Liver (tissue), 9 donors: ENCODE data around the gene IL11. TPM values are rescaled to one million over a fixed set of nuclear protein-coding genes. Genes with fewer than 3 reads are reported as not detected.

Source experiments
- DNase-seq: peaks from one replicate; pipeline ENCODE4 v3.0.0-alpha.2; 2017; ENCODE audit warnings: low spot score
- H3K27ac ChIP-seq, 2 donors: one replicate each; pipeline ENCODE4 v1.7.0; 2013; ENCODE audit warnings: inconsistent platforms in 2 of 2, low read length in 2 of 2, control low read depth in 1 of 2, low read depth in 1 of 2, mild to moderate bottlenecking in 1 of 2
- H3K27me3 ChIP-seq, 4 donors: one replicate each; pipeline versions ENCODE4 v1.6.1 to v1.7.0; 2013; ENCODE audit warnings: low read length in 3 of 4, inconsistent platforms in 1 of 4, mild to moderate bottlenecking in 1 of 4, moderate library complexity in 1 of 4; ENCODE audit not compliant: control insufficient read depth in 4 of 4, insufficient read depth in 4 of 4
- H3K36me3 ChIP-seq, 4 donors: one replicate each; pipeline versions ENCODE4 v1.6.1 to v1.7.0; 2013; ENCODE audit warnings: low read length in 3 of 4, mild to moderate bottlenecking in 3 of 4, low read depth in 1 of 4, moderate library complexity in 1 of 4; ENCODE audit not compliant: control insufficient read depth in 4 of 4, insufficient read depth in 3 of 4
- H3K4me1 ChIP-seq, 4 donors: one replicate each; pipeline versions ENCODE4 v1.6.1 to v1.7.0; 2013; ENCODE audit warnings: low read length in 3 of 4, mild to moderate bottlenecking in 3 of 4, moderate library complexity in 1 of 4; ENCODE audit not compliant: control insufficient read depth in 4 of 4, insufficient read depth in 4 of 4
- H3K4me3 ChIP-seq, 3 donors: one replicate each; pipeline versions ENCODE4 v1.6.1 to v1.7.0; 2013; ENCODE audit warnings: low read length in 3 of 3, control low read depth in 1 of 3, low read depth in 1 of 3, mild to moderate bottlenecking in 1 of 3
- H3K9ac ChIP-seq, 2 donors: one replicate each; pipeline ENCODE4 v1.7.0; 2013; ENCODE audit warnings: low read length in 2 of 2, mild to moderate bottlenecking in 2 of 2, moderate library complexity in 2 of 2, control low read depth in 1 of 2, low read depth in 1 of 2
- H3K9me3 ChIP-seq, 4 donors: one replicate each; pipeline versions ENCODE4 v1.6.1 to v1.7.0; 2013; ENCODE audit warnings: low read length in 3 of 4; ENCODE audit not compliant: control insufficient read depth in 4 of 4
- EGR1 ChIP-seq, 2 donors: IDR thresholded peaks; 2 replicates each; pipeline ENCODE4 v1.6.1; 2016 to 2018; ENCODE audit warnings: antibody characterized with exemption in 2 of 2, low read depth in 2 of 2
- FOXA1 ChIP-seq: IDR thresholded peaks from 2 replicates; pipeline ENCODE4 v1.6.1; 2016; ENCODE audit warnings: antibody characterized with exemption
- FOXA2 ChIP-seq: IDR thresholded peaks from 2 replicates; pipeline ENCODE4 v1.6.1; 2016; ENCODE audit warnings: antibody characterized with exemption
- GABPA ChIP-seq, 2 donors: IDR thresholded peaks in 1 of 2; conservative IDR thresholded peaks in 1 of 2; 2 replicates each; pipeline ENCODE4 v1.6.1; 2016; ENCODE audit warnings: antibody characterized with exemption in 2 of 2, mild to moderate bottlenecking in 1 of 2, moderate library complexity in 1 of 2
- HNF4A ChIP-seq, 2 donors: conservative IDR thresholded peaks; 2 replicates each; pipeline ENCODE4 v1.6.1; 2016; ENCODE audit warnings: antibody characterized with exemption in 2 of 2, mild to moderate bottlenecking in 2 of 2
- NR2F2 ChIP-seq: IDR thresholded peaks from 2 replicates; pipeline ENCODE4 v1.6.1; 2016; ENCODE audit warnings: antibody characterized with exemption
- SP1 ChIP-seq: IDR thresholded peaks from 2 replicates; pipeline ENCODE4 v1.6.1; 2018; ENCODE audit warnings: antibody characterized with exemption, mild to moderate bottlenecking
- TAF1 ChIP-seq: conservative IDR thresholded peaks from 2 replicates; pipeline ENCODE4 v1.6.1; 2016; ENCODE audit warnings: antibody characterized with exemption, mild to moderate bottlenecking
- YY1 ChIP-seq: IDR thresholded peaks from 2 replicates; pipeline ENCODE4 v1.6.1; 2016; ENCODE audit warnings: antibody characterized with exemption, mild to moderate bottlenecking
- WGBS: extraction: QIAGEN DNeasy Blood & Tissue Kit; methylation state at CpG from one replicate; pipeline ENCODE4 v1.1.7; 2013; 5-methylcytosine and 5-hydroxymethylcytosine counted together
- polyA plus RNA-seq, 2 donors: library from polyadenylated mRNA; stranded (reverse) in 1 of 2; unstranded in 1 of 2; fragments of 200-250 nt in 1 of 2; fragments of >200 nt in 1 of 2; fragmentation: Nextera tagmentation in 1 of 2; extraction: Ambion mirVana in 1 of 2; gene quantifications; one replicate each; pipeline versions ENCODE4 v1.2.1 to v1.2.3, GENCODE V29; 2013 to 2015
- total RNA-seq, 2 donors: library from RNA; depleted of rRNA; stranded (reverse); fragments of >200 nt; gene quantifications; one replicate each; pipeline ENCODE4 v1.2.3, GENCODE V29; 2014
- TF ChIP-seq, protein P1 (sequence below): fragments of 150-350 bp; IDR thresholded peaks from 2 replicates; pipeline ENCODE4 v1.5.1; 2017; ENCODE audit warnings: improper control_type of control experiment, low read depth, low read length; ENCODE audit not compliant: missing input control
- TF ChIP-seq, protein P2 (sequence below): IDR thresholded peaks from 2 replicates; pipeline ENCODE4 v1.6.1; 2016; ENCODE audit warnings: antibody characterized with exemption, mild to moderate bottlenecking
- donor health status: healthy.
- donor health status: healthy.
- donor health status: healthy.
- donor health status: healthy.
- donor health status: healthy.

IL11 gene
- total and polyA plus RNA-seq, 4 donors: not detected

- H3K27me3 ChIP-seq: peaks cover 0 to 8% (median 6%) of the 10 kb centered on the region in 4 donors
- H3K9me3 ChIP-seq: no peaks in the 10 kb centered on the region
- WGBS: 74% methylated on average over 6 of the region's 6 CpGs
- no peak overlapping the region for H3K27ac ChIP-seq
- H3K9ac ChIP-seq: no peak overlapping the region
- no peaks in the 10 kb centered on the region for H3K36me3 ChIP-seq
- TF ChIP-seq FOXA2 (no peak), GABPA (IDR thresholded peaks at IDR 0.05 in 1 of 2, conservative IDR thresholded peaks at IDR 0.05 in 1 of 2) (no peak), NR2F2 (no peak), YY1 (no peak), EGR1 (IDR thresholded peaks at IDR 0.05; ENCODE audit: low read depth in 2 of 2) (no peak), SP1 (no peak)
- H3K4me1 ChIP-seq: peaks cover 0 to 4% (median 1%) of the 10 kb centered on the region in 4 donors
- no peak overlapping the region for H3K4me3 ChIP-seq
- no peak for DNase-seq
Observed at GRCh38 chr19:55352040-55352439, 18.2 kb downstream of the IL11 start.

GRCh38 chr19:55350620-55351315, 19.5 kb downstream of the IL11 start:
- TF ChIP-seq NR2F2 (no peak), SP1 (no peak), HNF4A (conservative IDR thresholded peaks at IDR 0.05) (no peak), TAF1 (no peak), EGR1 (IDR thresholded peaks at IDR 0.05; ENCODE audit: low read depth in 2 of 2) (no peak), FOXA1 (no peak)
- TF ChIP-seq, protein P1, sequence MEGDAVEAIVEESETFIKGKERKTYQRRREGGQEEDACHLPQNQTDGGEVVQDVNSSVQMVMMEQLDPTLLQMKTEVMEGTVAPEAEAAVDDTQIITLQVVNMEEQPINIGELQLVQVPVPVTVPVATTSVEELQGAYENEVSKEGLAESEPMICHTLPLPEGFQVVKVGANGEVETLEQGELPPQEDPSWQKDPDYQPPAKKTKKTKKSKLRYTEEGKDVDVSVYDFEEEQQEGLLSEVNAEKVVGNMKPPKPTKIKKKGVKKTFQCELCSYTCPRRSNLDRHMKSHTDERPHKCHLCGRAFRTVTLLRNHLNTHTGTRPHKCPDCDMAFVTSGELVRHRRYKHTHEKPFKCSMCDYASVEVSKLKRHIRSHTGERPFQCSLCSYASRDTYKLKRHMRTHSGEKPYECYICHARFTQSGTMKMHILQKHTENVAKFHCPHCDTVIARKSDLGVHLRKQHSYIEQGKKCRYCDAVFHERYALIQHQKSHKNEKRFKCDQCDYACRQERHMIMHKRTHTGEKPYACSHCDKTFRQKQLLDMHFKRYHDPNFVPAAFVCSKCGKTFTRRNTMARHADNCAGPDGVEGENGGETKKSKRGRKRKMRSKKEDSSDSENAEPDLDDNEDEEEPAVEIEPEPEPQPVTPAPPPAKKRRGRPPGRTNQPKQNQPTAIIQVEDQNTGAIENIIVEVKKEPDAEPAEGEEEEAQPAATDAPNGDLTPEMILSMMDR: no peak
- TF ChIP-seq, protein P2, sequence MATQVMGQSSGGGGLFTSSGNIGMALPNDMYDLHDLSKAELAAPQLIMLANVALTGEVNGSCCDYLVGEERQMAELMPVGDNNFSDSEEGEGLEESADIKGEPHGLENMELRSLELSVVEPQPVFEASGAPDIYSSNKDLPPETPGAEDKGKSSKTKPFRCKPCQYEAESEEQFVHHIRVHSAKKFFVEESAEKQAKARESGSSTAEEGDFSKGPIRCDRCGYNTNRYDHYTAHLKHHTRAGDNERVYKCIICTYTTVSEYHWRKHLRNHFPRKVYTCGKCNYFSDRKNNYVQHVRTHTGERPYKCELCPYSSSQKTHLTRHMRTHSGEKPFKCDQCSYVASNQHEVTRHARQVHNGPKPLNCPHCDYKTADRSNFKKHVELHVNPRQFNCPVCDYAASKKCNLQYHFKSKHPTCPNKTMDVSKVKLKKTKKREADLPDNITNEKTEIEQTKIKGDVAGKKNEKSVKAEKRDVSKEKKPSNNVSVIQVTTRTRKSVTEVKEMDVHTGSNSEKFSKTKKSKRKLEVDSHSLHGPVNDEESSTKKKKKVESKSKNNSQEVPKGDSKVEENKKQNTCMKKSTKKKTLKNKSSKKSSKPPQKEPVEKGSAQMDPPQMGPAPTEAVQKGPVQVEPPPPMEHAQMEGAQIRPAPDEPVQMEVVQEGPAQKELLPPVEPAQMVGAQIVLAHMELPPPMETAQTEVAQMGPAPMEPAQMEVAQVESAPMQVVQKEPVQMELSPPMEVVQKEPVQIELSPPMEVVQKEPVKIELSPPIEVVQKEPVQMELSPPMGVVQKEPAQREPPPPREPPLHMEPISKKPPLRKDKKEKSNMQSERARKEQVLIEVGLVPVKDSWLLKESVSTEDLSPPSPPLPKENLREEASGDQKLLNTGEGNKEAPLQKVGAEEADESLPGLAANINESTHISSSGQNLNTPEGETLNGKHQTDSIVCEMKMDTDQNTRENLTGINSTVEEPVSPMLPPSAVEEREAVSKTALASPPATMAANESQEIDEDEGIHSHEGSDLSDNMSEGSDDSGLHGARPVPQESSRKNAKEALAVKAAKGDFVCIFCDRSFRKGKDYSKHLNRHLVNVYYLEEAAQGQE: no peak
- Histone ChIP-seq H3K9me3 (no peaks in the 10 kb centered on the region), H3K4me3 (no peak overlapping the region), H3K9ac (no peak overlapping the region), H3K27ac (no peak overlapping the region), H3K36me3 (peaks cover 0 to 2% (median 0%) of the 10 kb centered on the region in 4 donors), H3K27me3 (peaks cover 0 to 8% (median 6%) of the 10 kb centered on the region in 4 donors), H3K4me1 (peaks cover 0 to 4% (median 1%) of the 10 kb centered on the region in 4 donors)
- no peak for DNase-seq
- 79% methylated on average over 11 of the region's 11 CpGs for WGBS
